ENCODE results near the gene SHBG.
A peak's percentile ranks its signal among the peaks of the same experiment; 100 is the strongest.
"Not testable (repeated sequence)": the region's sequence is repeated elsewhere in the genome, so short reads cannot be mapped to it uniquely, and the experiment has no call there.

Gene SHBG

GRCh38 chr17:7612294-7612640 lies 17.7 kb upstream of the SHBG start:
- no peak for DNase-seq

DNA sequence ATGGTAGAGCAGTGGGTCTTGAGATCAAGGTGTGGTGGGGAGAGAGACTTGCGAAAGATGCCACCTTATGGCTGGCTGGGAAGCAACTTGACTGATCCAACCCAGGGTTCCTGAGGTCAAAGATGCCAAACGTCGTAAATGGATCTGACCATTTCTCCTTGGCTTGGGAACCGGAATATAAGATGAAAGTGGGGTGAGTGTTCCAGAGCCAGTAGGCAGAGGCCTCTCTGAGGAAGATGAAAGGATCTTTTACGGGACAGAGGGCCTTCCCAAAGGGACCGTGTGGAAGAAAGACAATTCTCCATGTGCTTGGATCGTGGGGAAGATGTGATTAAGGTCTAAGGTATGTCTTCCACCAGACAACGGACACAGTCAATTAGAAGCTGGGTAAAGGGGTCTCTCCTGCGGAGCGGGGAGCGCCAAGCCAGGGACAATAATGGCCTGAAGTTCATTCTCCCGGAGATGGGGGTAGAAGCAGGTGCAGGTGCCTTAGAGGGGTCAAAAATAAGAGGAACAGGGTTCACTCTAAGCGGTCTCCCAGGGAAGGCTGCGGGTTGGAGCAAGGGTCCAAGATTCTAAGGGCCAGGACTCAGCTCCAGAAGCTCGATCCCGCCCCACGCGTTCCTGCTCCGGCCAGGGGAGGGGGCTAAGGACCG lies 16.0 kb upstream of the SHBG start:
- no peak for DNase-seq

- peak; percentile 92 for DNase-seq
Observed at GRCh38 chr17:7614425-7615264, 15.3 kb upstream of the SHBG start, which contains the start of gene FXR2. Gene FXR2, minus strand, starts transcription at chr17:7614897. Its CDS starts 365 bp downstream, at chr17:7614532.

DNA sequence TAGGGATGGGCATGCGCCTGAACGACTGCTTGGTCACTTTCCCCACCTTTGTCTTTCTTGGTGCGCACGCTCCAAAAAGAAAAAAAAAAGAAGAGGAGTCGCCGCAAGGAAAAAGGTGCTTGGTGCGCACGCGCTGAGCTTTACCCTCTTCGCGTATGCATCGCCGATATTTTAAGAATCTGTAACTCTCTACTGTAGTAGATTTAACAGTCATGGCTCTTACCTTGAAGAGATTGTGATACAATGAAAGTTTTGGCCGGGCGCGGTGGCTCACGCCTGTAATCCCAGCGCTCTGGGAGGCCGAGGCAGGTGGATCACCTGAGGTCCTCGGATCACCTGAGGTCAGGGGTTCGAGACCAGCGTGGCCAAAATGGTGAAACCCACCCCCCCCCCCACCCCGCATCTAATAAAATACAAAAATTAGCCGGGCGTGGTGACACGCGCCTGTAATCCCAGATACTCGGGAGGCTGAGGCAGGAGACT lies 14.6 kb upstream of the SHBG start:
- DNase-seq, result no peak

DNA sequence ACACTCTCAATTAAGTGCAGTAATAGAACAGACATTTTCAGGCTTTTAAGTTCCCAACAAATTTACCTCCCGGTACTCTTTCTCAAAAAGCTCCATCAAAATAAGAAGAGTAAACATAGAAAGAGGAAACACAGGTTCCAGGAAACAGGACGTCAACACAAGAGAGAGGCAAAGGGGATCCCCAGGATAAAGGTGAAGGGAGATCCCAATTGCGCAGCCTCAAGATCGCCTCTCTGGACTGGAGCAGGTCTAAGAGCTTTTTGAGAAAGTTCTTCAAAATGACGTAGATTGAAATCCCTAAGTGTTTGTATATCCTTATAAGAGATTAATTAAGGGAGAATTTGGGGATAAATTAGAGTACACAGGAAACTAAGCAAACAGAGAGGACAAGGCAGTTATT lies 11.3 kb upstream of the SHBG start:
- DNase-seq, result no peak

DNA sequence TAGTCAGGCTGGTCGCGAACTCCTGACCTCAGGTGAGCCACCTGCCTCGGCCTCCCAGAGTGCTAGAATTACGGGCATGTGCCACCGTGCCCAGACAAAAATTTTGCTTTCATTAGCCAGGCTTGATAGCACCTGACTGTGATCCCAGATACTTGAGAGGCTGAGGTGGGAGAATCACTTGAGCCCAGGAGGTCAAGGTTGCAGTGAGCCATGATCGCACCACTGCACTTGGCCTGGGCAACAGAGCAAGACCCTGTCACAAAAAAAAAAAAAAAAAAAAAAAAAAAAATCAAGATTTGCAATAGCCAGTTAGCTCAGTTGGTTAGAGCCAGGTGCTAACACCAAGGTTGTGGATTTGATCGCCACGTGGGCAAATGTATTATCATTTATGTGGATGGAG lies 9.1 kb upstream of the SHBG start:
- DNase-seq, result no peak

- no peak for DNase-seq
Observed at GRCh38 chr17:7623661-7624060, 6.3 kb upstream of the SHBG start.

DNA sequence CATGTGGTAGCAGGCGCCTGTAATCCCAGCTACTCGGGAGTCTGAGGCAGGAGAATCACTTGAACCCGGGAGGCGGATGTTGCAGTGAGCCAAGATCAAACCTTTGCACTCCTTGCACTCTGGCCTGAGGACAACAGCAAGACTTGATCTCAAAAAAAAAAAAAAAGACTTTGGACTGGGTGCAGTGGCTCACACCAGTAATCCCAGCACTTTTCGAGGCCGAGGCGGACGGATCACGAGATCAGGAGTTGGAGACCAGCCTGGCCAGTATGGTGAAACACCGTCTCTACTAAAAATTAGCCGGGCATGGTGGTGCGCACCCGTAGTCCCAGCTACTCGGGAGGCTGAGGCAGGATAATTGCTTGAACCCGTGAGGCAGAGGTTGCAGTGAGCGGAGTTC lies 4.2 kb upstream of the SHBG start:
- DNase-seq, result not testable (repeated sequence)

DNA sequence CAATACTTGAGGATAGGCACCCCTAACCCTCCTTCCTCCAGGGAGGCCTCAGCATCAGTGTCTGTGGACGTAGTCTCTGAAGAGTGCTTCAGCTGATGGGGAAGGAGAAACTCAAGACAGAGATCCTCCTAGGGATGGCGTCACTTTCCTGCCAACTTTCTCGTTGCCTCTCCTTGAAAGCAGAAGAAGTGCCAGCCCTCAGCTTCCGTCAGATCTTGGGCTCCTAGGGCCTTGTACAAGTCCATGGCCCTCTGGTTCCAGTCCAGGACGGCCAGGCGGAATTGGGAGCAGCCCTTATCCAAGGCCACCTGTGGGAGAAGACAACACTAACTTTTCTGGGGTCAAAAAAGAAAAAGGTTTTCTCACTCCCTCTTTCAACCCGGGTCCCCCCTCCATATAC lies 3.6 kb upstream of the SHBG start:
- no peak for DNase-seq

DNA sequence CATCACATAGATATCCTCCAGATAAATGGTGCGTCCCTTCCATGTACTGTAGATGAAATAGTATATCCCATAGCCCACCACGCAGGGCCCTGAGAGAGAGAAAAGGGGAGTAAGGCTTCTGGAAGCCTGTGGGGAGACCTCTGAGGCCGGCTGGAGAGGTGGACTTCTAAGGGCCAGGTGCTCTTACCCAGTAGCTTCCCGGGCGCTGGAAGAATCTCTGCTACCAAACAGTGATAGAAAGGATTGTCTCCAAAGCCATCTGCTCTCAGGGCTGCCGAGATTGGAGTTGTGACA lies 3.0 kb upstream of the SHBG start:
- no peak for DNase-seq

GRCh38 chr17:7627250-7628121 lies 2.4 kb upstream of the SHBG start, which contains the start of gene SAT2:
Gene SAT2, minus strand, starts transcription at chr17:7627821. Its CDS starts 186 bp downstream, at chr17:7627635.
- peak; percentile 62 to 64 for DNase-seq

- no peak for DNase-seq
Observed at GRCh38 chr17:7631398-7632380, 1.8 kb downstream of the SHBG start.

GRCh38 chr17:7632492-7632894 lies 2.6 kb downstream of the SHBG start:
- DNase-seq, result peak; percentile 43 to 47

DNA sequence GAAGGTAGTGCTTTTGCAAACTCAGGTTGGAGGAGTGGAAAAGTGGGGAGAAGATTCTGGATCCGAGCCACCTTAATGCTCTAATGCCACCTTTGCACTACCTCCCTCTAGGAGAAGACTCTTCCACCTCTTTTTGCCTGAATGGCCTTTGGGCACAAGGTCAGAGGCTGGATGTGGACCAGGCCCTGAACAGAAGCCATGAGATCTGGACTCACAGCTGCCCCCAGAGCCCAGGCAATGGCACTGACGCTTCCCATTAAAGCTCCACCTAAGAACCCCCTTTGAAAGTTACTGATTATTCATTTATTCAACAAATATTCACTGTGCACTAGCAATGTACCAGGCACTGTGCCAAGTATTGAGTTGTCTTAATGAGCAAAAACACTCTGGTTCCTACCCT lies 3.2 kb downstream of the SHBG start:
- no peak for DNase-seq

GRCh38 chr17:7634384-7634783 lies 4.4 kb downstream of the SHBG start:
- peak in 1 of 2 experiments; percentile 2 for DNase-seq

- DNase-seq, result no peak
Observed at GRCh38 chr17:7636163-7636562, 6.2 kb downstream of the SHBG start.

DNA sequence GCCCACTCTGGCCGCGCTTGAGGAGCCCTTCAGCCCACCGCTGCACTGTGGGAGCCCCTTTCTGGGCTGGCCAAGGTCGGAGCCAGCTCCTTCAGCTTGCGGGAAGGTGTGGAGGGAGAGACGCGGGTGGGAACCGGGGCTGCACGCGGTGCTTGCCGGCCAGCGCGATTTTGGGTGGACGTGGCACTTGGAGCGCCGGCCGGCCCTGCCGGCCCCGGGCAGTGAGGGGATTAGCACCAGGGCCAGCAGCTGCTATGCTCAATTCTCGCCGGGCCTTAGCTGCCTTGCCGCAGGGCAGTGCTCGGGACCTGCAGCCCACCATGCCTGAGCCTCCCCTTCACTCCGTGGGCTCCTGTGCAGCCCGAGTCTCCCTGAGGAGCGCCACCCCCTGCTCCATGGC lies 10.8 kb downstream of the SHBG start:
- DNase-seq, result no peak

DNA sequence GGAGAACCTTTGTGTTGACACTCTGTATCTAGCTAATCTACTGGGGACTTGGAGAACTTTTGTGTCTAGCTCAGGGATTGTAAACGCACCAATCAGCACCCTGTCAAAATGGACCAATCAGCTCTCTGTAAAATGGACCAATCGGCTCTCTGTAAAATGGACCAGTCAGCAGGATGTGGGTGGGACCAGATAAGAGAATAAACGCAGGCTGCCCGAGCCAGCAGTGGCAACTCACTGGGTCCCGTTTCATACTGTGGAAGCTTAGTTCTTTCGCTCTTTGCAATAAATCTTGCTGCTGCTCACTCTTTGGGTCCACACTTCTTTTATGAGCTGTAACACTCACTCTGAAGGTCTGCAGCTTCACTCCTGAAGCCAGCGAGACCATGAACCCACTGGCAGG lies 11.7 kb downstream of the SHBG start:
- DNase-seq, result not testable (repeated sequence)

- DNase-seq, result no peak
Observed at GRCh38 chr17:7644775-7645174, 14.8 kb downstream of the SHBG start.

GRCh38 chr17:7646457-7646856 lies 16.5 kb downstream of the SHBG start:
- DNase-seq, result no peak

DNA sequence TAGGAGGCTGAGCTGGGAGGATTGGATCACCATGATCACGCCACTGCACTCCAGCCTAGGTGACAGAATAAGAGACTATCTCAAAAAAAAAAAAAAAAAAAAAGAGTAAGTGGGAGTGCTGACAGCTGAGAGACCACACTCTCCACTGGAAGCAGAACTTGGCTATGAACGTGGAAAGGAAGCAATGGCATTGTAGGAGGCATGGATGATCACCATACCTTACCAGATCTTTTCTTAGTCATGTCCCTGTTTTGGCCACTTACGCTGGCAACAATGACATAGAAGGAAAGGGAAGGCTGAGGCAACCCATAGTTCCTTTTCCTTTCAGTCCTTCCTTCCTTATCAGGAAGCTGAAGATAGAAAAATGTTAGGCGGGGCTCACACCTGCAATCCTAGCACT lies 17.1 kb downstream of the SHBG start:
- no peak for DNase-seq

- DNase-seq, result no peak
Observed at GRCh38 chr17:7650509-7651096, 20.7 kb downstream of the SHBG start, which contains the start of gene ATP1B2. Gene ATP1B2, plus strand, starts transcription at chr17:7650926. Its CDS starts 593 bp downstream, at chr17:7651519.
